HCT116 (cell line): ENCODE measurements around the gene SLC22A12. TPM values are rescaled to one million over a fixed set of nuclear protein-coding genes. Genes with fewer than 3 reads are reported as not detected.

Experiments used
- ATAC-seq: fragments of 200-7000 bp; cut with Tn5 transposase; 2 replicates; pipeline ENCODE4 v1.9.1; 2020; ENCODE audit warnings: mild to moderate bottlenecking, moderate library complexity
- BruUV-seq: library from RNA; stranded (reverse); fragments of 400-500 nt; replicated peaks from 2 replicates; lab custom pipeline; 2021; lab: Mats Ljungman, UMichigan
- CTCF ChIA-PET: fragments of 300-600 bp; sonication (Branson Sonifier 250); formaldehyde crosslinking; loops from one replicate; lab custom pipeline; 2021; ENCODE audit warnings: antibody characterized with exemption; lab: Charles Lee
- POLR2A ChIA-PET: fragments of 300-600, 350-600 bp; sonication (Branson Sonifier 250); formaldehyde crosslinking; loops from one replicate; lab custom pipeline; 2021; ENCODE audit warnings: antibody characterized with exemption; lab: Charles Lee
- RAD21 ChIA-PET, 2 experiments: fragments of 300-600 bp; sonication (Branson Sonifier 250); formaldehyde crosslinking; loops; one replicate each; lab custom pipeline; 2023; ENCODE audit warnings: low total read pairs in 2 of 2; ENCODE audit not compliant: uncharacterized antibody in 2 of 2, unreplicated experiment in 2 of 2, low non-redundant PET in 1 of 2; lab: Charles Lee
- DNase-seq: peaks from one replicate; pipeline ENCODE4 v3.0.0-alpha.2; 2010; ENCODE audit warnings: low read depth, low spot score
- H2AFZ ChIP-seq: fragments of 200-600 bp; shearing (Covaris generic), sonication (generic); 2 replicates; pipeline ENCODE4 v1.6.1; 2017; ENCODE audit warnings: low read depth, mixed run types, mixed read lengths, antibody characterized with exemption, low read length; ENCODE audit not compliant: poor library complexity, severe bottlenecking
- H3K27ac ChIP-seq: 2 replicates; pipeline ENCODE4 v1.5.1; 2012; ENCODE audit warnings: low read depth, low read length
- H3K27me3 ChIP-seq: fragments of 200-600 bp; sonication (generic); 2 replicates; pipeline ENCODE4 v1.6.1; 2016; ENCODE audit warnings: mixed run types, low read length, mixed read lengths; ENCODE audit not compliant: insufficient read depth
- H3K36me3 ChIP-seq, 2 experiments: fragments of 200-500 bp in 1 of 2; fragments of 200-600 bp in 1 of 2; sonication (Bioruptor generic) in 1 of 2; sonication (generic) in 1 of 2; 2 replicates each; pipeline versions ENCODE4 v1.5.1 to v1.6.1; 2014 to 2016; ENCODE audit warnings: low read length in 2 of 2, inconsistent platforms in 1 of 2, mixed read lengths in 1 of 2, mixed run types in 1 of 2; ENCODE audit not compliant: insufficient read depth in 2 of 2, control insufficient read depth in 1 of 2
- H3K4me1 ChIP-seq, 2 experiments: fragments of 200-600 bp in 1 of 2; sonication (generic) in 1 of 2; 2 replicates each; pipeline versions ENCODE4 v1.5.1 to v1.6.1; 2012 to 2017; ENCODE audit warnings: low read length in 2 of 2, inconsistent platforms in 1 of 2, mild to moderate bottlenecking in 1 of 2, mixed read lengths in 1 of 2, mixed run types in 1 of 2, moderate library complexity in 1 of 2; ENCODE audit not compliant: insufficient read depth in 2 of 2, control insufficient read depth in 1 of 2
- H3K4me2 ChIP-seq: fragments of 200-600 bp; sonication (generic); 2 replicates; pipeline ENCODE4 v1.6.1; 2017; ENCODE audit warnings: mixed run types, low read length, mixed read lengths
- H3K4me3 ChIP-seq, 2 experiments: fragments of 200-600 bp in 1 of 2; sonication (generic) in 1 of 2; replicated peaks in 1 of 2; 2 replicates each; pipeline ENCODE4 v1.5.1; 2011 to 2016; ENCODE audit warnings: low read length in 2 of 2, control low read depth in 1 of 2, low read depth in 1 of 2, mild to moderate bottlenecking in 1 of 2, mixed read lengths in 1 of 2, mixed run types in 1 of 2
- H3K79me2 ChIP-seq: fragments of 200-600 bp; sonication (generic); 2 replicates; pipeline ENCODE4 v1.6.1; 2017; ENCODE audit warnings: mild to moderate bottlenecking, mixed run types, low read length, moderate library complexity, mixed read lengths; ENCODE audit not compliant: insufficient read depth
- H3K9ac ChIP-seq: fragments of 200-600 bp; sonication (generic); 2 replicates; pipeline ENCODE4 v1.6.1; 2016; ENCODE audit warnings: low read length, mixed read lengths
- H3K9me2 ChIP-seq: fragments of 200-600 bp; sonication (generic), shearing (Covaris generic); 2 replicates; pipeline ENCODE4 v1.6.1; 2017; ENCODE audit warnings: mixed run types, mild to moderate bottlenecking, moderate library complexity; ENCODE audit not compliant: insufficient read depth
- H3K9me3 ChIP-seq, 2 experiments: fragments of 200-500 bp in 1 of 2; fragments of 200-600 bp in 1 of 2; sonication (Bioruptor generic) in 1 of 2; sonication (generic) in 1 of 2; 2 replicates each; pipeline ENCODE4 v1.6.1; 2014 to 2017; ENCODE audit warnings: low read length in 2 of 2, mixed read lengths in 2 of 2, inconsistent platforms in 1 of 2, low read depth in 1 of 2, mild to moderate bottlenecking in 1 of 2, mixed run types in 1 of 2, moderate library complexity in 1 of 2; ENCODE audit not compliant: control insufficient read depth in 1 of 2, insufficient read depth in 1 of 2
- H4K20me1 ChIP-seq: fragments of 200-600 bp; sonication (generic), shearing (Covaris generic); 2 replicates; pipeline ENCODE4 v1.6.1; 2017; ENCODE audit warnings: mixed run types, mild to moderate bottlenecking, moderate library complexity; ENCODE audit not compliant: insufficient read depth
- CEBPB ChIP-seq: IDR thresholded peaks from 2 replicates; pipeline ENCODE4 v1.6.1; 2012; ENCODE audit warnings: low read depth
- EGR1 ChIP-seq: IDR thresholded peaks from 2 replicates; pipeline ENCODE4 v1.6.1; 2012; ENCODE audit warnings: low read depth
- EZH2 ChIP-seq: fragments of 200-600 bp; sonication (generic); IDR thresholded peaks from 2 replicates; pipeline ENCODE4 v1.6.1; 2017; ENCODE audit warnings: antibody characterized with exemption, mixed run types
- EZH2phosphoT487 ChIP-seq: fragments of 200-600 bp; IDR thresholded peaks from 2 replicates; pipeline ENCODE4 v1.6.1; 2018; ENCODE audit warnings: antibody characterized with exemption, borderline replicate concordance
- FOSL1 ChIP-seq: IDR thresholded peaks from 2 replicates; pipeline ENCODE4 v1.6.1; 2012; ENCODE audit warnings: low read depth
- JUND ChIP-seq: IDR thresholded peaks from 2 replicates; pipeline ENCODE4 v1.6.1; 2012
- POLR2A ChIP-seq: IDR thresholded peaks from 2 replicates; pipeline ENCODE4 v1.7.0; 2011; ENCODE audit warnings: borderline replicate concordance; ENCODE audit not compliant: insufficient read depth, insufficient read length; ENCODE audit errors: extremely low read depth
- POLR2AphosphoS5 ChIP-seq: IDR thresholded peaks from 2 replicates; pipeline ENCODE4 v1.6.1; 2011; ENCODE audit warnings: mild to moderate bottlenecking, low read depth, low read length, moderate library complexity
- SIN3A ChIP-seq: IDR thresholded peaks from 2 replicates; pipeline ENCODE4 v1.6.1; 2012; ENCODE audit warnings: low read depth
- SP1 ChIP-seq: IDR thresholded peaks from 2 replicates; pipeline ENCODE4 v1.6.1; 2012; ENCODE audit warnings: low read depth
- TCF7L2 ChIP-seq: IDR thresholded peaks from 2 replicates; pipeline ENCODE4 v1.7.0; 2011; ENCODE audit warnings: borderline replicate concordance, inconsistent platforms; ENCODE audit not compliant: insufficient read depth, insufficient read length; ENCODE audit errors: extremely low read depth
- YY1 ChIP-seq: IDR thresholded peaks from 2 replicates; pipeline ENCODE4 v1.6.1; 2011; ENCODE audit warnings: low read length, low read depth, moderate library complexity, mild to moderate bottlenecking; ENCODE audit not compliant: insufficient replicate concordance; ENCODE audit errors: extremely low read depth
- ZNF274 ChIP-seq: fragments of 200-500 bp; sonication (Bioruptor generic); IDR thresholded peaks from 2 replicates; pipeline ENCODE4 v1.6.1; 2014; ENCODE audit warnings: mild to moderate bottlenecking, low read depth, low read length, inconsistent platforms
- intact Hi-C: fragments of 100-400 bp; cut with micrococcal nuclease; formaldehyde crosslinking; loops from 2 replicates; pipeline ENCODE4 v1.10.0; 2022
- total RNA-seq: library from RNA; stranded (reverse); gene quantifications from one replicate; pipeline ENCODE4 v1.2.1, GENCODE V29; 2021; ENCODE audit not compliant: unreplicated experiment
- TF ChIP-seq, protein P1 (sequence below): IDR thresholded peaks from 2 replicates; pipeline ENCODE4 v1.6.1; 2012
- TF ChIP-seq, protein P2 (sequence below): IDR thresholded peaks from 2 replicates; pipeline ENCODE4 v1.6.1; 2012
- TF ChIP-seq, protein P3 (sequence below): IDR thresholded peaks from 2 replicates; pipeline ENCODE4 v1.6.1; 2012; ENCODE audit warnings: low read depth
- TF ChIP-seq, protein P4 (sequence below), 3 experiments: fragments of 200-600 bp in 1 of 3; sonication (generic) in 1 of 3; IDR thresholded peaks in 2 of 3; conservative IDR thresholded peaks in 1 of 3; 2 replicates each; pipeline ENCODE4 v1.5.1; 2012 to 2017; ENCODE audit warnings: low read depth in 2 of 3, low read length in 2 of 3, antibody characterized with exemption in 1 of 3, borderline replicate concordance in 1 of 3, control low read depth in 1 of 3, mild to moderate bottlenecking in 1 of 3, mixed read lengths in 1 of 3, mixed run types in 1 of 3, moderate library complexity in 1 of 3; ENCODE audit not compliant: insufficient read depth in 1 of 3

SLC22A12 gene
- total RNA-seq, 1 experiment from 2014 or later: not detected

DNA sequence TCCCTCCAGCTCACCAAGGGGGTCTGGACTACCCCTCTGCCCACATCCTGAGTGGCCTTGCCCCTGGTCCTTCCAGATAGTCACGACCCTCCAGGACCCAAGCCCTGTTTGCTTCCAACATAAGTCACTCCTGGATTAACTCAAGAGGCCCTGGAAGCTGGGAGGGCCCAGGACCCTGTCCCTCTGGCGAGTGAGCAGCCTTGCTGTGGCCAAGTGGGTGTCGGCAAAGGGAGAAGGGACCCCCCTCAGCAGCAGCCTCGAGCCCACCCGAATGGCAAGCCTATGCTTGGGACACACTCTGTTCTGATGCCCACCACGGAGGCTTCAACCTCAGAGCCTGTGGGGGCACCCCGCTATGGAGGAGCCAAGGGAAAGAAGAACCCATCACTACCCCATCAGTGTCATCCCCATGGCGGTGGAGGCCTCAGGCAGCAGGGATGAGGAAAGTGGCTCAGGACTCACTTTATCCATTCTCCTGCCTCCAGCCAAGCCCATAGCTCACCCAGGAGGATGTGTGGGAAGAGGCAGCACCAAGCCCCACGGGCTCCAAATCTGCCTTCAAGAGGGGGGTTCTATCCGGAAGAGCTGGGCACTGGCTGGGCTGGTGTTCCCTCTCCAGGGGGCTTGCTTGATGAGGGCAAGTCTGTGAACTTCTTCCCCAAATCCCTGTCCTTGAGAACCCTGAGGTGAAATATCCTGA, 12.5 kb downstream of the SLC22A12 start:
- BruUV-seq: no TSS peak
- H3K79me2 ChIP-seq: no peaks in the 10 kb centered on the region
- H3K9me3 ChIP-seq: no peaks in the 10 kb centered on the region
- no peak for DNase-seq
- no peak overlapping the region for H2AFZ ChIP-seq
- H3K27me3 ChIP-seq: no peaks in the 10 kb centered on the region
- no peak overlapping the region for H3K4me3 ChIP-seq
- H3K4me1 ChIP-seq: no peaks in the 10 kb centered on the region
- TF ChIP-seq FOSL1 (no peak), YY1 (no peak), SIN3A (no peak), POLR2AphosphoS5 (no peak), POLR2A (no peak), CEBPB (no peak), EZH2 (no peak), EGR1 (no peak), JUND (no peak), SP1 (no peak), TCF7L2 (no peak), EZH2phosphoT487 (no peak), ZNF274 (no peak)
- TF ChIP-seq, protein P1, sequence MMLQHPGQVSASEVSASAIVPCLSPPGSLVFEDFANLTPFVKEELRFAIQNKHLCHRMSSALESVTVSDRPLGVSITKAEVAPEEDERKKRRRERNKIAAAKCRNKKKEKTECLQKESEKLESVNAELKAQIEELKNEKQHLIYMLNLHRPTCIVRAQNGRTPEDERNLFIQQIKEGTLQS: no peak
- TF ChIP-seq, protein P2, sequence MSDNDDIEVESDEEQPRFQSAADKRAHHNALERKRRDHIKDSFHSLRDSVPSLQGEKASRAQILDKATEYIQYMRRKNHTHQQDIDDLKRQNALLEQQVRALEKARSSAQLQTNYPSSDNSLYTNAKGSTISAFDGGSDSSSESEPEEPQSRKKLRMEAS: no peak
- TF ChIP-seq, protein P3, sequence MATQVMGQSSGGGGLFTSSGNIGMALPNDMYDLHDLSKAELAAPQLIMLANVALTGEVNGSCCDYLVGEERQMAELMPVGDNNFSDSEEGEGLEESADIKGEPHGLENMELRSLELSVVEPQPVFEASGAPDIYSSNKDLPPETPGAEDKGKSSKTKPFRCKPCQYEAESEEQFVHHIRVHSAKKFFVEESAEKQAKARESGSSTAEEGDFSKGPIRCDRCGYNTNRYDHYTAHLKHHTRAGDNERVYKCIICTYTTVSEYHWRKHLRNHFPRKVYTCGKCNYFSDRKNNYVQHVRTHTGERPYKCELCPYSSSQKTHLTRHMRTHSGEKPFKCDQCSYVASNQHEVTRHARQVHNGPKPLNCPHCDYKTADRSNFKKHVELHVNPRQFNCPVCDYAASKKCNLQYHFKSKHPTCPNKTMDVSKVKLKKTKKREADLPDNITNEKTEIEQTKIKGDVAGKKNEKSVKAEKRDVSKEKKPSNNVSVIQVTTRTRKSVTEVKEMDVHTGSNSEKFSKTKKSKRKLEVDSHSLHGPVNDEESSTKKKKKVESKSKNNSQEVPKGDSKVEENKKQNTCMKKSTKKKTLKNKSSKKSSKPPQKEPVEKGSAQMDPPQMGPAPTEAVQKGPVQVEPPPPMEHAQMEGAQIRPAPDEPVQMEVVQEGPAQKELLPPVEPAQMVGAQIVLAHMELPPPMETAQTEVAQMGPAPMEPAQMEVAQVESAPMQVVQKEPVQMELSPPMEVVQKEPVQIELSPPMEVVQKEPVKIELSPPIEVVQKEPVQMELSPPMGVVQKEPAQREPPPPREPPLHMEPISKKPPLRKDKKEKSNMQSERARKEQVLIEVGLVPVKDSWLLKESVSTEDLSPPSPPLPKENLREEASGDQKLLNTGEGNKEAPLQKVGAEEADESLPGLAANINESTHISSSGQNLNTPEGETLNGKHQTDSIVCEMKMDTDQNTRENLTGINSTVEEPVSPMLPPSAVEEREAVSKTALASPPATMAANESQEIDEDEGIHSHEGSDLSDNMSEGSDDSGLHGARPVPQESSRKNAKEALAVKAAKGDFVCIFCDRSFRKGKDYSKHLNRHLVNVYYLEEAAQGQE: no peak
- TF ChIP-seq, protein P4, sequence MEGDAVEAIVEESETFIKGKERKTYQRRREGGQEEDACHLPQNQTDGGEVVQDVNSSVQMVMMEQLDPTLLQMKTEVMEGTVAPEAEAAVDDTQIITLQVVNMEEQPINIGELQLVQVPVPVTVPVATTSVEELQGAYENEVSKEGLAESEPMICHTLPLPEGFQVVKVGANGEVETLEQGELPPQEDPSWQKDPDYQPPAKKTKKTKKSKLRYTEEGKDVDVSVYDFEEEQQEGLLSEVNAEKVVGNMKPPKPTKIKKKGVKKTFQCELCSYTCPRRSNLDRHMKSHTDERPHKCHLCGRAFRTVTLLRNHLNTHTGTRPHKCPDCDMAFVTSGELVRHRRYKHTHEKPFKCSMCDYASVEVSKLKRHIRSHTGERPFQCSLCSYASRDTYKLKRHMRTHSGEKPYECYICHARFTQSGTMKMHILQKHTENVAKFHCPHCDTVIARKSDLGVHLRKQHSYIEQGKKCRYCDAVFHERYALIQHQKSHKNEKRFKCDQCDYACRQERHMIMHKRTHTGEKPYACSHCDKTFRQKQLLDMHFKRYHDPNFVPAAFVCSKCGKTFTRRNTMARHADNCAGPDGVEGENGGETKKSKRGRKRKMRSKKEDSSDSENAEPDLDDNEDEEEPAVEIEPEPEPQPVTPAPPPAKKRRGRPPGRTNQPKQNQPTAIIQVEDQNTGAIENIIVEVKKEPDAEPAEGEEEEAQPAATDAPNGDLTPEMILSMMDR (IDR thresholded peaks at IDR 0.05 in 2 of 3, conservative IDR thresholded peaks at IDR 0.05 in 1 of 3; ENCODE audit: borderline replicate concordance in 1 of 3, insufficient read depth in 1 of 3, low read depth in 2 of 3, low read length in 2 of 3): no peak
- H3K27ac ChIP-seq: no peak overlapping the region
- H3K9me2 ChIP-seq: no peaks in the 10 kb centered on the region
- no peaks in the 10 kb centered on the region for H4K20me1 ChIP-seq
- ATAC-seq: no peak
- CTCF ChIA-PET: no interaction called here
- no peak overlapping the region for H3K4me2 ChIP-seq
- POLR2A ChIA-PET: no interaction called here
- intact Hi-C loops: no loop called here
- RAD21 ChIA-PET: no interaction called here
- no peak overlapping the region for H3K9ac ChIP-seq
- H3K36me3 ChIP-seq: no peaks in the 10 kb centered on the region
